Midbrain (tissue), 1 donor: ENCODE measurements around the gene DNMT1.
"Not testable (repeated sequence)": the region's sequence is repeated elsewhere in the genome, so short reads cannot be mapped to it uniquely, and the experiment has no call there.

Source experiments
- DNase-seq: peaks from one replicate; lab custom pipeline; 2025; lab: John Stamatoyannopoulos, UW

Gene DNMT1

DNA sequence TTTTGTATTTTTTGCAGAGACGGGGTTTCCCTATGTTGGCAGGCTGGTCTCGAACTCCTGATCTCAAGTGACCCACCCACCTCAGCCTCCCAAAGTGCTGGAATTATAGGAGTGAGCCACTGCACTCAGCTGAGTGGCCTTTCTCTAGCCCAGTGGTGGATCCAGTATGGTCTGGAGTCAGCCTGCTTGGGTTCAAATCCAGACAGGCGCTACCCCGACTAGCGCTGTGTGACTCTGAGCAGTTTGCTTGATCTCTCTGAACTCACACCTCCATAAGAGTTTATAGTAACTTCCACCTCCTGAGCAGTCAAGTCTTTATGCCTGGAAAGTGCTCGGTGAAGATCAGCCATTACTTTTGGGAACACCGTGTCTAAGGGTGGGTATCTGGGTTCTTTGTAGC is 25.9 kb upstream of the DNMT1 start:
- DNase-seq = no peak

DNA sequence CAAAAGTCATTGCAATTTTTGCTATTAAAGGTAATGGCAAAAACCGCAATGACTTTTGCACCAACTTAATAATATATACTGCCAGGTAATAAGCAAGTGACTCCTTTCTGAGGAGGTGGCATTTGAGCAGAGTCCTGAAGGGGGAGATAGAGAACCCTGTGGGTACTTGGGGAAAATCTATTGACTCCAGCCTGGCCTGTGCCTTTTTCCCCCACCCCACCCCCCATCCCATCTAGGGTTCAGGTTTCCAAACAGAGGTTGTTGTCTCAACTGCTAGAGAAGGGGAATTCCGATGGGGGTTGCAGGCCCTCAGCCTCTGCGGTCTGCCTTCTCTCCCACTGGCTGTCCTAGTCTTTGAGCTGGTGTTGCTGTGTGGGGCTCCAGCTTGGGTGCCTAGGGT is 24.9 kb upstream of the DNMT1 start:
- DNase-seq = no peak

DNA sequence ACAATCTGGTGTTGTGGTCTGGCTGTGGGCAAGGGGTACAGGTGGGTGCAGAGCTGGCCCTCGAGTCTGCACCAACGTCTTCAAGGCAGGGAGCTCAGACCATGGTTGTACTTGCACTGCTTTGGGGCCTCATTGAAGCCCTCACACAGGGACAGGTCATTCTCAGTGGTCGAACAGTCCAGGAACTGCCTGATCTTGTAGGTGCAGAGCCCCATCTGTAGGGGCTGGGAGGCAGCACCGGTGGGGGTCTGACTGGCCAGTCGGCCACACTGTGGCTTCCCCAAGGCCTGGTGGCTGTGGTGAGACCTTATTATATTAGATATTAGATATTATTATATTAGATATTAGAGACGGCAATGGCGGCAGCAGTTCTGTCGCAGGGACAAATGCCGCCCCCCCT is 22.3 kb upstream of the DNMT1 start:
- no peak for DNase-seq

DNA sequence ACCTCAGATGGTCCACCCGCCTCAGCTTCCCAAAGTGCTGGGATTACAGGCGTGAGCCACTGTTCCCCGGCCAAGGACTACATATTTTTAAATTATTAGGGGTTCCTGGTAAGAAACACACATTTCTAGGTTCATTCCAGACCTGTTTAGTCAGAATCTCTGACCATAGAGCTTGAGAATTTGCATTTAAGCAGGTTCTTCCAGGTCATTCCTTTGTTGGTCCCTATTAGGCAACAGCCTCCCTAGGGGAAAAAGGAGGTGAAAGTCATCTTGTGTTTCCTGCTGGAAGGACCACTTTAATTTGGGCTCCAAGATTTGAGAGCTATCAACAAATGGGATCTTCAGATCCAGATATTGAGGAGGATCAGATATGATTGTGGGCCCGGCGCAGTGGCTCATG is 20.0 kb upstream of the DNMT1 start:
- no peak for DNase-seq

DNA sequence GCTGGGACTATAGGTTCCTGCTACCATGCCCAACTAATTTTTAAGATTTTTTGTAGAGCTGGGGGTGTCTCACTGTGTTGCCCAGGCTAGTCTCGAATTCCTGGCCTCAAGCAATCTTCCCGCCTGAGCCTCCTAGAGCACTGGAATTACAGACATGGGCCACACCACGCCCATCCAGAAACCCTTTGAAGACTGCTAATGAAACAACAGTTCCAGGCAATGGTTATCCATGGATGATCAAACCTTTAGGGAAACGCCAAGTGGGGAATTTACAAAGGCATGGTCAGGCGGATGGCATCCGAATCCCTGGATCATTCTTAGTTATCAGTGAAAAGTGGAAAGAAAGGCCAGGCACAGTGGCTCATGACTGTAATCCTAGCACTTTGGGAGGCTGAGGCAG is 16.9 kb upstream of the DNMT1 start:
- no peak for DNase-seq

DNA sequence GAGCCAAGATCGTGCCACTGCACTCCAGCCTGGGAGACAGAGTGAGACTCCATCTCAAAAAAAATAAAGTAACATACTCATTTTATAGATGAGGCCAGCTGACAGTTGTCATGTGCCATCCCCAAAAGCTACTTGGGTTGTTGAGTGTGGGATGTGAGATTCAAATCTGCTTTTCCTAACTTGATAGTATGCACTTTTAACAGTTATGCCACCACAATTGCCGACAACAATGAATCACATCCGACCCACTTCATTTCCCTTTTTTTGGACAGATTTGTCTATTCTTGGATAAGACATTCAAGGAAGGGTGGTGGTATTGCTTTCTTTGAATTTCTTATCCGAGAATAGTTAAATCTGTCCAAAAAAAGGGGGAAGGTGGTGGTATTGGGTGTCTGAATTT is 16.3 kb upstream of the DNMT1 start:
- no peak for DNase-seq

DNA sequence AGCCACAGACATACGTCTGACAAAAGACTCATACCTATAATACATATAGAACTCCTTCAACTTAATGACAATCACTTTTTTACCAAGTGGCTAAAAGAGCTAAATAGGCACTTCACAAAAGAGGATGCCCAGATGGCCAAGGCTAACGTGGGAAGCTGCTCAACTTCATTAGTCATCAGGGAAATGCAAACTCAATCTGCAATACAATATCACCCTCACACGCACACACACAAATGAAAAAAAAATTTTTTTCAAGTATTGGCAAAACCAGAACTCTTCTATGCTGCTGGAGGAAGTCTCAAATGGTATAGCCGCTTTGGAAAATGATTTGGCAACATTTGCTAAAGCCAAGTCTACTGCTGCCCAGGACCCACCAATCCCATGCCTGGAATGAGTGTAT is 14.6 kb upstream of the DNMT1 start:
- DNase-seq = no peak

DNA sequence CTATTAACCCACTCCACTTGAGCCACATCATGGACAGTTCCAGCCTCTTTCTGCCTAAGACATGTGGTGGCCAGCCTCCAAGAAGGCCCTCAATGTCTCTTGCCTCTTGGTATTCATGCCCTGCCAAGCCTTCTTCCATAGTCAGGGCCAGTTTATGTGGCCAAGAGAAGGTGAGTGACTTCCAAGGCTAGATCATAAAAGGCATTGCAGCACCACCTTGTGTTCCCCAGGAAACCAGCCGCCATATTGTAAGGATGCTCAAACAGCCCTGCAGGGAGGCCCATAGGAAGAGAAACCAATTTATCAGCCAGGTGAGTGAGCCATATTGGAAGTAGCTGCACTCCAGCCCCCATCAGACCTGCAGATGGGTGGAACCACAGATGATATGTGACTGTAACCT is 12.3 kb upstream of the DNMT1 start:
- no peak for DNase-seq

DNA sequence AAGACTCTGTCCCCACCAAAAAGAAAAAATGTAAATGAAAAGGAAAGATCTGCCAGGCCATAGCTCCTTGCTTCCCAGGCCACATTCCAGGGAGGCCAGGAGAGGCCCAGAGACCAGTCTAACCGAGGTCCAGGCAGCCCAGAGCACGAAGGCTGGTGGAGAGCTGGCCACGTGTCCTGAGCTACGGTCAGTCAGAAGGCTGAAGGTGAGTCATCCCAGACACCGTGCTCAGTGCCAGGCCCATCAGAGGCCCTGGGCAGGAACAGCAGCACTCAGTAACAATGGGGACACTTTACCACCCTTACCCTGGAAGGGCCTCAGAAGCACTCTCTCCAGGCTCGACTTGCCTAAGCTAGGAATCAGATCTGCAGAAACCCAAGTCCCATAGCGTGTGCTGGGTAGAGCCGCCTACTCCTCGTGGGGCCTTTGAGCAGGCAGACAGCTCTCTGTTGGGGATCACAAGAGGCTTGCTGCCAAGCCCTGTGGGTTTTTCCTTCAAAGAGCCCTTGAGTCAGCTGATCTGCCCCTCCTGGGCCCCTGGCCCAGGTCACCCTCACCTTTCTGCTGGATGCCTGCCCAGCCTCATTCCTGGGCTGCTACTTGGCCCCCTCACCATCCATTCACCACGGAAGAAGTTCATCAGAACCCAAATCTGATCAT is 11.6 kb upstream of the DNMT1 start:
- no peak for DNase-seq

DNA sequence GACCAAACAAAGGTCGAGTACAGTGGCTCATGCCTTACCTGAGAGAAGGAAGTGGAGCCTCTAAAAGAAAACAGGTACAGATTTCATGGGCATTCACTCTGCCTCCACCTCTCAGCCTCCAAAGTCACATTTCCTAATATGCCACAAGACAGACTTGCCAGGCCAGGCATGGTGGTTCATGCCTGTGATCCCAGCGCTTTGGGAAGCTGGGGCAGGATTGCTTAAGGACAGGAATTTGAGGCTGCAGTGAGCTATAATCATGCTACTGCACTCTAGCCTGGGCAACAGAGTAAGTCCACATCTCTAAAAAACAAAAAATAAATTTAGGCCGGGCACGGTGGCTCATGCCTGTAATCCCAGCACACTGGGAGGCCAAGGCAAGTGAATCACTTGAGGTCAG is 10.9 kb upstream of the DNMT1 start:
- no peak for DNase-seq

DNA sequence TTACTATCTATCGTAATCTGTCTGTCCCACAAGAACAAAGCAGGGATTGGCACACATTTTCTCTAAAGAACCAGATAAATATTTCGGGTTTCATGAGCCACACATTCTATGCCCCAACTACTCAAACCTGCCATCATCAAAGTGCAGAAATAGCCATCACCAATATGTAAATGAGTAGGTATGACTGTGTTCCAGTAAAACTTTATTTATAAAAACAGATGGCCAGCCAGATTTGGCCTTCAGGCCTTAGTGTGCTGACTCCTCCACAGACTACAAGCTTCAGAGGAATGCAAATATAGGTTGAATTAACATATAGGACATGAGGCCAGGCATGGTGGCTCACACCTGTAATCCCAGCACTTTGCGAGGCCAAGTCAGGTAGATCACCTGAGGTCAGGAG is 8.9 kb upstream of the DNMT1 start:
- no peak for DNase-seq

DNA sequence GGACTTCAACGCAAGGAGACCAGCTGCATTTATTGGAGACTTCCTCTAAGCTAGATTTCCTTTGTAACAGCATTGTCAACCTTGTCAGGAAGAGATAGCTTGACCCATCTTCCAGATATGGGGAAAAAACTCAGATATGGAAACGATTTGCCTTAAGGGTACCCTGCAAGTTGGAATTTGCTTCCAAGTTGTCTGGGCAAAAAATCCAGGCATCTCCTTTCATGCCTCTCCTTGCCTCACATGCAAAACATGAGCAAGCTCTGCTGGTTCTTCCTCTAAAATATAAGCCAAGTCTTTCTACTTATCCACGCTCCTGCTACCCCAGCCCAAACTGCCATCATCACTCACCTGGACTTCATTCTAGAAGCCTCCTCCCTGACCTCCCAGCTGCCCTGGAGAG is 6.4 kb upstream of the DNMT1 start:
- no peak for DNase-seq

DNA sequence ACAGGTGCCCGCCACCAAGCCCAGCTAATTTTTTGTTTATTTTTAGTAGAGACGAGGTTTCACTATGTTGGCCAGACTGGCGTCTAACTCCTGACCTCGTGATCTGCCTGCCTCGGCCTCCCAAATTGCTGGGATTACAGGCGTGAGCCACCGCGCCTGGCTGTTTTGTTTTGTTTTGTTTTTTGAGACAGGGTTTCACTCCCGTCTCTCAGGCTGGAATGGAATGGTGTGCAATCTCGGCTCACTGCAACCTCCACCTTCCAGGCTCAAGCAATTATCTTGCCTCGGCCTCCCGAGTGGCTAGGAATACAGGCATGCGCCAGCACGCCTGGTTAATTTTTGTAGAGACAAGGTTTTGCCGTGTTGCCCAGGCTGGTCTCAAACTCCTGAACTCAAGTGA is 5.3 kb upstream of the DNMT1 start:
- not testable (repeated sequence) for DNase-seq

DNA sequence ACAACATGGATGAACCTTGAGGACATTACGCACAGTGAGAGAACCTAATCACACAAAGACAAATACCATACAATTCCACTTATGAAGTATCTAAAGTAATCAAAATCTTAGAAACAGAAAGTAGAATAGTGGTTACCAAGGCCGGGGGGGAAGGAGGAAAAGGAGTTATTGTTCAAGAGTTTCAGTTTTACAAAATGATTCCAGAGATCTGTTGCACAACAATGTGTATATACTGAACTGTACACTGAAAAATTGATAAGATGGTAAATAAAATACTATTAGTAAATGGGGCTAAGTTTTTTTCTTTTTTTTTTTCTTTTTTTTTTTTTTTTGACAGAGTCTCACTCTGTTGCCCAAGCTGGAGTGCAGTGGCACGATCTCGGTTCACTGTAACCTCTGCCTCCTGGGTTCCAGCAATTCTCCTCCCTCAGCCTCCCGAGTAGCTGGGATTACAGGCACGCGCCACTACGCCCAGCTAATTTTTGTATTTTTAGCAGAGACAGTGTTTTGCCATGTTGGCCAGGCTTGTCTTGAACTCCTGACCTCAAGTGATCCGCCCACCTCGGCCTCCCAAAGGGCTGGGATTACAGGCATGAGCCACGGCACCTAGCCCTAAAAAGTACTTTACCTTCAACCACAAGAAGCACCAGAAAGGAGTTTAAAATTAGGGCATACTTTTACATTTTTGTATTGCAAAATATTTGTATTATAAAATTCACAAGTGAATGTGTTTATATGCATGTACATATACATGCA is 4.3 kb upstream of the DNMT1 start:
- DNase-seq = not testable (repeated sequence)

DNA sequence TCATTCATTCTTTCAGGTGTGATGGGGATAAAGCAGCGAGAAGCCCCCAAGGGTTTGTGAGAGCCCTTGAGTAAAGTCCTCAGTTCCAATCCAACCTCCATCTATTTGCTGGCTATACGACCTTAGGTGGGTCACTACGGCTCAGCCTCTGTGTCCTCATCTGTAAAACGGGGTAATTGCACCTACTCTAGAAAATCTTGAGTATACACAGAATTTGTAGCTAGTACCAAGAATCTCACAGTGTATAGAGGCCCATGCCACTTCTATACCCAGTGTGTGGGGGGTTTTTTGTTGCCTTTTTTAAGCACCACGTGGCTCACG is 406 bp upstream of the DNMT1 start:
- DNase-seq = no peak

DNA sequence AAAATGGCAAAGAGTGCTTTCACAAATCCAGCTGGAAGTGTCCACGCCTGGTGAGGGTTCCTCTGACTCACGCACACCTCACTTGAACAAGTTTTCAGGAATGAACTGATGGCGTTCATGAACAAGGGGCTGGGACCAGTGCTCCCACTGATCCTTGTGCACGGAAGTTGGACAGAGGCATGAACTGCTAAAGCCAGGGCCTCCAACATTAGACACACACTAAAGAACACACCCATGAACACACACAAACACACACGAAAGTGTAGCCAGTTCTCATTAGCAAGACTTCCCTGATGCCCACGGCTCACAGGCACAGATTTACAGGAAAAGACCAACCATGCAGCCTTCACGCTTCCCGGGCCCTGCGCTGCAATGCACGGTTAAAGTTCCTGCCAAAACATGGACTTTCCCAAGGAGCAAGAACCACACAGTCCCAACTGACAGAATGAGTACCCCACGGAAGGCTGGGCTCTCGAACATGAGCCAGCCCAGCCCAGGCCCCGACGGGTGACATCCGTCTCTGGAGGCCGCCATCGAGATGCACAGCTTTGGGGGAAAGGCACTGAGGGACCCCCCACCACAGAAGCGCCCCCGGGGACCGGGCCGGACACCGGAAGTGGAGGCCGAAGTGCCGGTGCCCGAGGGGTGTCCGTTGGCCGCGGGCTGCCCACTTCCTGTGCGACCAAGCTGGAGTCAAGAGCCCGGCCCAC is 808 bp downstream of the DNMT1 start:
- DNase-seq = no peak

DNA sequence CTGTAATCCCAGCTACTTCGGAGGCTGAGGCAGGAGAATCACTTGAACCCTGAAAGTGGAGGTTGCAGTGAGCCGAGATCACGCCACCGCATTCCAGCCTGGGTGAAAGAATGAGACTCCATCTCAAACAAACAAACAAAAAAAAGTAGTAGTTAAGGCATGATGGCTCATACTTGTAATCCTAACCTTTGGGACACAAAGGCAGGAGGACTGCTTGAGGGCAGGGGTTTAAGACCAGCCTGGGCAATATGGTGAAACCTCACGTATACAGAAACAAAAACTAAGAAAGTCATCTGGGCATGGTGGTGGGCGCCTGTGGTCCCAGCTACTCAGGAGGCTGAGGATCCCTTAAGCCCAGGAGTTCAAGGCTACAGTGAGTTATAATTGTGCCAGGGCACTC is 1.8 kb downstream of the DNMT1 start:
- DNase-seq = no peak

DNA sequence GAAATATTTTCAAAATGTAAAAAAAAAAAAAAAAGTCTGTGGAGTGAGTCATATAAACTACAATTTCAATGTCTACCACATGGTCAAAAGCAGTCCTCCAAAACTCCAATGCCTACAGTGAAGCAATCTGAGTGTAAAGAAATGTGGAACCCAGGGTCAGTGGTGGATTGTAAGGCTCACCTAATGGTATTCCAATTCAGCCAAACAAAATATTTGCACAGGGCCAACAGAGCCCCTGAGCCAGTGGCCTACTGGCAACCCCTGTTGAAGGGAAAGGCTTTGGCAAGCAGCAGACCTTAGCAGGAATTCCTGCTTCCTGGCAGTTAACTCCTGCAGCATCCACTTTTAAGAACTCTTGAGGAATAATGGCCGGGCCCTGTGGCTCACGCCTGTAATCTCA is 3.4 kb downstream of the DNMT1 start:
- no peak for DNase-seq

DNA sequence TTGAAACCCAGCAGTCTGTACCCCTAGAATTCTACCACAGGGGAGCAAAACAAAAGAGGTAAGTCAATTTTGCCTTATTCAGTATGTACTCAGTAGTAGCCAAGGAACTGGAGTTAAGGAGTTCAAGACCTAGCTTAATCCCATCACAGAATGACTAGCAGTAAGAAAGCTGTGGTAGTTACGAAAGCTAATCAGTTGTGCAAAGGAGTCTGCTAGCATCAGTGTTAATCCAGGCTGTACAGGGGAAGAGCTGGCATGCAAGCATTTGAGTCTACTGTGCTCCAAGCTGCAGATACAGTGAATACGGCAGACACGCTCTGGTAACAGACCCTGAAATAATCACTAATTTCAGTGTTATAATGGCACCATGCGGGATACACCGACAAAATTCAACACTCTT is 4.7 kb downstream of the DNMT1 start:
- DNase-seq = no peak

DNA sequence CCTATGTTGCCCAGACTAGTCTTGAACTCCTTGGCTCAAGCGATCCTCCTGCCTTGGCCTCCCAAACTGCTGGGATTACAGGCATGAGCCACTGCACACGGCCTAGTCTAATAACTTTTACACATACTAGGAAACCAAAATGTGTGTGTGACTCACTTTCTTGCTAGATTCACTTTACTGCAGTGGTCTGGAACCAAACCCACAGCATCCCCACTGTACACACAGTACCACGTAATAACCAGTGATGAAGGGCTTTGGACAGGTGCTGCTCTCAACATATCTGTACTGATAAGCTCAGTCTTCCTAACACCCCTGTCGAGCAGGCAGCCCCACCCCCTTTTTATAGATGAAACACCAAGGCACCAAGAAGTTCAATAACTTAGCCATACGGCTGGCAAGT is 5.1 kb downstream of the DNMT1 start:
- DNase-seq = no peak

DNA sequence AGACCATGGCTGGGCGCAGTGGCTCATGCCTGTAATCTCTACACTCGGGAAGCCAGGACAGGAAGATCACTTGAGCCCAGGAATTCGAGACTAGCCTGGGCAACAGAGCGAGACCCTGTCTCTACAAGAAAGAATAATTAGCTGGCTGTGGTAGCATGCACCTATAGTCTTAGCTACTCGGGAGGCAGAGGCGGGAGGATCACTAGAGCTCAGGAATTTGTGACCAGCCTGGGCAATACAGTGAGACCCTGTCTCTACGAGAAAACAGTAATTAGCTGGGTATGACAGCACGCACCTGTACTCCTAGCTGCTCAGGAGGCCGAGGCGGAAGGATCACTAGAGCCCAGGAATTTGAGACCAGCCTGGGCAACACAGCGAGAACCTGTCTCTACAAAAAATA is 7.4 kb downstream of the DNMT1 start:
- DNase-seq = no peak

DNA sequence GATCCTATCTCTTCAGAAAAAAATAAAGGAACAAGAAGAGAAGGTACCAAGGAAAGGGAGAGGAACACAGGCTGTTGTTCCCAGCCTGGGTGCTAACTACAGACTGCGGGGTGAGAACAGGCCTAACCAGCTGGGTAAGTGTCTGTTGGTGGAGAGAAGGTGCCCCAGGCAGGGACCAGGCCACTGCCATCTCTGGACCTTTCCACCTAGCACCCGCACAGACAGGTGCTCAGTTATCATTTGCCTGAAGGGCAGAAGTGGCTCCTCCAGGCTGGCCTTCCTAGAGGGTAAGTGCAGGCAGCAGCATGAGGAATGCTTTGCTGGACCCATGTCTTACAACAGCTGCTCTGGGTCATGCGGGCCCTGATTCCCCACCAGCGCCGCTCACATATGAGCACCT is 10.1 kb downstream of the DNMT1 start:
- DNase-seq = no peak

DNA sequence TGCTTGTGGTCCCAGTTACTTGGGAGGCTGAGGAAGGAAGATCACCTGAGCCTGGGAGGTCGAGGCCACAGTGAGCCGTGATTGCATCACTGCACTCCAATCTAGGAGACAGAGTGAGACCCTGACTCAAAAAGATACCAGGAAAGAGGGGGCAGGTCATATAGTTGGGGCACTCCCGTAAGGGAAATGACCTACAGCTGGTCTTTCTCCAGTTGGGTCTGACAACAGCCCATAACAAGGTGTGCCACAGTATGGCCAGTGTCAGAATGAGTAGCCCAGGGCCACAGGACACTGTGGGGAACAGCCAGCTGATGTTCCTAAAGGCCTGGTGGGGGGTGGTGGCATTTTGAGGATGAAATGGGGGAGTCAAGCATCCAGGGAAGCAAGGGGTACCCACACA is 10.8 kb downstream of the DNMT1 start:
- no peak for DNase-seq

DNA sequence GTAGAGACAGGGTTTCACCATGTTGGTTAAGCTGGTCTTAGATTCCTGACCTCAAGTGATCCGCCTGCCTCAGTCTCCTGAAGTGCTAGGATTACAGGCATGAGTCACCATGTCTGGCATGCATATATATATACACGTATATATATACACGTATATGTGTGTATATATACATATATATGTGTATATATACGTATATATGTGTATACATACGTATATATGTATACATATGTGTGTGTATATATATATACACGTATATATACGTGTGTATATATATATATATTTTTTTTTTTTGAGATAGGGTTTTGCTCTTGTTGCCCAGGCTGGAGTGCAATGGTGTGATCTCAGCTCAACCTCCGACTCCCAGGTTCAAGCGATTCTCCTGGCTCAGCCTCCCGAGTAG is 11.9 kb downstream of the DNMT1 start:
- no peak for DNase-seq
